HCT116 (cell line): ENCODE data around the gene DRG1. TPM values are rescaled to one million over a fixed set of nuclear protein-coding genes. Genes with fewer than 3 reads are reported as not detected.

Experiments
- ATAC-seq: fragments of 200-7000 bp; cut with Tn5 transposase; 2 replicates; pipeline ENCODE4 v1.9.1; 2020; ENCODE audit warnings: mild to moderate bottlenecking, moderate library complexity
- BruUV-seq: library from RNA; stranded (reverse); fragments of 400-500 nt; replicated peaks from 2 replicates; lab custom pipeline; 2021; lab: Mats Ljungman, UMichigan
- CTCF ChIA-PET: fragments of 300-600 bp; sonication (Branson Sonifier 250); formaldehyde crosslinking; loops from one replicate; lab custom pipeline; 2021; ENCODE audit warnings: antibody characterized with exemption; lab: Charles Lee
- POLR2A ChIA-PET: fragments of 300-600, 350-600 bp; sonication (Branson Sonifier 250); formaldehyde crosslinking; loops from one replicate; lab custom pipeline; 2021; ENCODE audit warnings: antibody characterized with exemption; lab: Charles Lee
- RAD21 ChIA-PET, 2 experiments: fragments of 300-600 bp; sonication (Branson Sonifier 250); formaldehyde crosslinking; loops; one replicate each; lab custom pipeline; 2023; ENCODE audit warnings: low total read pairs in 2 of 2; ENCODE audit not compliant: uncharacterized antibody in 2 of 2, unreplicated experiment in 2 of 2, low non-redundant PET in 1 of 2; lab: Charles Lee
- DNase-seq: peaks from one replicate; pipeline ENCODE4 v3.0.0-alpha.2; 2010; ENCODE audit warnings: low read depth, low spot score
- H2AFZ ChIP-seq: fragments of 200-600 bp; shearing (Covaris generic), sonication (generic); 2 replicates; pipeline ENCODE4 v1.6.1; 2017; ENCODE audit warnings: low read depth, mixed run types, mixed read lengths, antibody characterized with exemption, low read length; ENCODE audit not compliant: poor library complexity, severe bottlenecking
- H3K27ac ChIP-seq: 2 replicates; pipeline ENCODE4 v1.5.1; 2012; ENCODE audit warnings: low read depth, low read length
- H3K27me3 ChIP-seq: fragments of 200-600 bp; sonication (generic); 2 replicates; pipeline ENCODE4 v1.6.1; 2016; ENCODE audit warnings: mixed run types, low read length, mixed read lengths; ENCODE audit not compliant: insufficient read depth
- H3K36me3 ChIP-seq, 2 experiments: fragments of 200-500 bp in 1 of 2; fragments of 200-600 bp in 1 of 2; sonication (Bioruptor generic) in 1 of 2; sonication (generic) in 1 of 2; 2 replicates each; pipeline versions ENCODE4 v1.5.1 to v1.6.1; 2014 to 2016; ENCODE audit warnings: low read length in 2 of 2, inconsistent platforms in 1 of 2, mixed read lengths in 1 of 2, mixed run types in 1 of 2; ENCODE audit not compliant: insufficient read depth in 2 of 2, control insufficient read depth in 1 of 2
- H3K4me1 ChIP-seq, 2 experiments: fragments of 200-600 bp in 1 of 2; sonication (generic) in 1 of 2; 2 replicates each; pipeline versions ENCODE4 v1.5.1 to v1.6.1; 2012 to 2017; ENCODE audit warnings: low read length in 2 of 2, inconsistent platforms in 1 of 2, mild to moderate bottlenecking in 1 of 2, mixed read lengths in 1 of 2, mixed run types in 1 of 2, moderate library complexity in 1 of 2; ENCODE audit not compliant: insufficient read depth in 2 of 2, control insufficient read depth in 1 of 2
- H3K4me2 ChIP-seq: fragments of 200-600 bp; sonication (generic); 2 replicates; pipeline ENCODE4 v1.6.1; 2017; ENCODE audit warnings: mixed run types, low read length, mixed read lengths
- H3K4me3 ChIP-seq, 2 experiments: fragments of 200-600 bp in 1 of 2; sonication (generic) in 1 of 2; replicated peaks in 1 of 2; 2 replicates each; pipeline ENCODE4 v1.5.1; 2011 to 2016; ENCODE audit warnings: low read length in 2 of 2, control low read depth in 1 of 2, low read depth in 1 of 2, mild to moderate bottlenecking in 1 of 2, mixed read lengths in 1 of 2, mixed run types in 1 of 2
- H3K79me2 ChIP-seq: fragments of 200-600 bp; sonication (generic); 2 replicates; pipeline ENCODE4 v1.6.1; 2017; ENCODE audit warnings: mild to moderate bottlenecking, mixed run types, low read length, moderate library complexity, mixed read lengths; ENCODE audit not compliant: insufficient read depth
- H3K9ac ChIP-seq: fragments of 200-600 bp; sonication (generic); 2 replicates; pipeline ENCODE4 v1.6.1; 2016; ENCODE audit warnings: low read length, mixed read lengths
- H3K9me2 ChIP-seq: fragments of 200-600 bp; sonication (generic), shearing (Covaris generic); 2 replicates; pipeline ENCODE4 v1.6.1; 2017; ENCODE audit warnings: mixed run types, mild to moderate bottlenecking, moderate library complexity; ENCODE audit not compliant: insufficient read depth
- H3K9me3 ChIP-seq, 2 experiments: fragments of 200-500 bp in 1 of 2; fragments of 200-600 bp in 1 of 2; sonication (Bioruptor generic) in 1 of 2; sonication (generic) in 1 of 2; 2 replicates each; pipeline ENCODE4 v1.6.1; 2014 to 2017; ENCODE audit warnings: low read length in 2 of 2, mixed read lengths in 2 of 2, inconsistent platforms in 1 of 2, low read depth in 1 of 2, mild to moderate bottlenecking in 1 of 2, mixed run types in 1 of 2, moderate library complexity in 1 of 2; ENCODE audit not compliant: control insufficient read depth in 1 of 2, insufficient read depth in 1 of 2
- H4K20me1 ChIP-seq: fragments of 200-600 bp; sonication (generic), shearing (Covaris generic); 2 replicates; pipeline ENCODE4 v1.6.1; 2017; ENCODE audit warnings: mixed run types, mild to moderate bottlenecking, moderate library complexity; ENCODE audit not compliant: insufficient read depth
- CBX3 ChIP-seq: IDR thresholded peaks from 2 replicates; pipeline ENCODE4 v1.6.1; 2012; ENCODE audit warnings: low read depth
- CEBPB ChIP-seq: IDR thresholded peaks from 2 replicates; pipeline ENCODE4 v1.6.1; 2012; ENCODE audit warnings: low read depth
- ELF1 ChIP-seq: IDR thresholded peaks from 2 replicates; pipeline ENCODE4 v1.6.1; 2012; ENCODE audit warnings: low read depth, borderline replicate concordance
- EZH2 ChIP-seq: fragments of 200-600 bp; sonication (generic); IDR thresholded peaks from 2 replicates; pipeline ENCODE4 v1.6.1; 2017; ENCODE audit warnings: antibody characterized with exemption, mixed run types
- EZH2phosphoT487 ChIP-seq: fragments of 200-600 bp; IDR thresholded peaks from 2 replicates; pipeline ENCODE4 v1.6.1; 2018; ENCODE audit warnings: antibody characterized with exemption, borderline replicate concordance
- POLR2AphosphoS5 ChIP-seq: IDR thresholded peaks from 2 replicates; pipeline ENCODE4 v1.6.1; 2011; ENCODE audit warnings: mild to moderate bottlenecking, low read depth, low read length, moderate library complexity
- RAD21 ChIP-seq: IDR thresholded peaks from 2 replicates; pipeline ENCODE4 v1.6.1; 2012; ENCODE audit warnings: low read depth, mild to moderate bottlenecking
- SIN3A ChIP-seq: IDR thresholded peaks from 2 replicates; pipeline ENCODE4 v1.6.1; 2012; ENCODE audit warnings: low read depth
- SP1 ChIP-seq: IDR thresholded peaks from 2 replicates; pipeline ENCODE4 v1.6.1; 2012; ENCODE audit warnings: low read depth
- YY1 ChIP-seq: IDR thresholded peaks from 2 replicates; pipeline ENCODE4 v1.6.1; 2011; ENCODE audit warnings: low read length, low read depth, moderate library complexity, mild to moderate bottlenecking; ENCODE audit not compliant: insufficient replicate concordance; ENCODE audit errors: extremely low read depth
- ZFX ChIP-seq: fragments of 450-650 bp; IDR thresholded peaks from 2 replicates; pipeline ENCODE4 v1.6.1; 2017
- ZNF274 ChIP-seq: fragments of 200-500 bp; sonication (Bioruptor generic); IDR thresholded peaks from 2 replicates; pipeline ENCODE4 v1.6.1; 2014; ENCODE audit warnings: mild to moderate bottlenecking, low read depth, low read length, inconsistent platforms
- intact Hi-C: fragments of 100-400 bp; cut with micrococcal nuclease; formaldehyde crosslinking; loops from 2 replicates; pipeline ENCODE4 v1.10.0; 2022
- total RNA-seq: library from RNA; stranded (reverse); gene quantifications from one replicate; pipeline ENCODE4 v1.2.1, GENCODE V29; 2021; ENCODE audit not compliant: unreplicated experiment
- TF ChIP-seq, protein P1 (sequence below): IDR thresholded peaks from 2 replicates; pipeline ENCODE4 v1.6.1; 2012; ENCODE audit warnings: low read depth
- TF ChIP-seq, protein P2 (sequence below): IDR thresholded peaks from 2 replicates; pipeline ENCODE4 v1.6.1; 2011; ENCODE audit warnings: mild to moderate bottlenecking, low read length, moderate library complexity; ENCODE audit not compliant: insufficient replicate concordance; ENCODE audit errors: extremely low read depth
- TF ChIP-seq, protein P3 (sequence below): IDR thresholded peaks from 2 replicates; pipeline ENCODE4 v1.6.1; 2012
- TF ChIP-seq, protein P4 (sequence below), 3 experiments: fragments of 200-600 bp in 1 of 3; sonication (generic) in 1 of 3; IDR thresholded peaks in 2 of 3; conservative IDR thresholded peaks in 1 of 3; 2 replicates each; pipeline ENCODE4 v1.5.1; 2012 to 2017; ENCODE audit warnings: low read depth in 2 of 3, low read length in 2 of 3, antibody characterized with exemption in 1 of 3, borderline replicate concordance in 1 of 3, control low read depth in 1 of 3, mild to moderate bottlenecking in 1 of 3, mixed read lengths in 1 of 3, mixed run types in 1 of 3, moderate library complexity in 1 of 3; ENCODE audit not compliant: insufficient read depth in 1 of 3

Gene DRG1
- total RNA-seq, 1 experiment from 2014 or later, result 68.2 TPM

DNA sequence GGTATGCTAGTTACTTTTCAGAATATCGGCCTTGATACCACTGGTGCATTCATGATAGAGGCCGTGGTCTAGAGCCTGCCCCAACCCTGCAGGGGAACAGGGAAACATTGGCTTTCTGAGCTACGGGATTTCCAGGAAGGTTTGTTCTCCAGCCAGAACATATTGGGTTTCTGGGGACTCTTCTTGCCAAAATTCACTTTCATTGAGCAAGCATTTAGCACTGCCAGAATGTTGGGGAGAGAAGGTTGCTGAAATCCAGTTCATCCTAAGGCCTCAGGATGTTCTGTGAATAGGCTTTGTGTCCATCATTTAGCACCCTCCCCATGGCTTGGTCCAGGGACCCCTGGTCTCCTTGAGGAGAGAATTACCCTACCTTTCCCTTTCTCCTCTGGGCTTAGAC, 36.7 kb downstream of the DRG1 start:
- H3K4me2 ChIP-seq, result no peak overlapping the region

More for the DNA sequence above, 36.7 kb downstream of the DRG1 start:
- H3K9me2 ChIP-seq, result no peaks in the 10 kb centered on the region
- peaks cover 7% of the 10 kb centered on the region; the same call in 1 of the 2 replicates for H4K20me1 ChIP-seq
- peaks cover 10% of the 10 kb centered on the region; the same call in 1 of the 2 replicates for H3K79me2 ChIP-seq
- POLR2A ChIA-PET, result interaction anchor here (1.2 kb wide), 1 partner anchor 12 kb away, joined by 3 read pairs; no protein-coding TSS in a partner anchor
- intact Hi-C loops, result no loop called here
- ATAC-seq, result no peak
- no peak overlapping the region for H3K4me3 ChIP-seq
- RAD21 ChIA-PET, result no interaction called here
- no peaks in the 10 kb centered on the region for H3K9me3 ChIP-seq
- H3K27ac ChIP-seq, result no peak overlapping the region
- TSS peak; percentile 16 for BruUV-seq
- no peaks in the 10 kb centered on the region for H3K4me1 ChIP-seq
- H3K27me3 ChIP-seq, result no peaks in the 10 kb centered on the region
- no peak for TF ChIP-seq CEBPB
- no peak for TF ChIP-seq EZH2
- TF ChIP-seq SP1, result no peak
- no peak for TF ChIP-seq POLR2AphosphoS5
- TF ChIP-seq RAD21, result no peak
- no peak for TF ChIP-seq CBX3
- TF ChIP-seq YY1, result no peak
- no peak for TF ChIP-seq ZNF274
- TF ChIP-seq, protein P1, sequence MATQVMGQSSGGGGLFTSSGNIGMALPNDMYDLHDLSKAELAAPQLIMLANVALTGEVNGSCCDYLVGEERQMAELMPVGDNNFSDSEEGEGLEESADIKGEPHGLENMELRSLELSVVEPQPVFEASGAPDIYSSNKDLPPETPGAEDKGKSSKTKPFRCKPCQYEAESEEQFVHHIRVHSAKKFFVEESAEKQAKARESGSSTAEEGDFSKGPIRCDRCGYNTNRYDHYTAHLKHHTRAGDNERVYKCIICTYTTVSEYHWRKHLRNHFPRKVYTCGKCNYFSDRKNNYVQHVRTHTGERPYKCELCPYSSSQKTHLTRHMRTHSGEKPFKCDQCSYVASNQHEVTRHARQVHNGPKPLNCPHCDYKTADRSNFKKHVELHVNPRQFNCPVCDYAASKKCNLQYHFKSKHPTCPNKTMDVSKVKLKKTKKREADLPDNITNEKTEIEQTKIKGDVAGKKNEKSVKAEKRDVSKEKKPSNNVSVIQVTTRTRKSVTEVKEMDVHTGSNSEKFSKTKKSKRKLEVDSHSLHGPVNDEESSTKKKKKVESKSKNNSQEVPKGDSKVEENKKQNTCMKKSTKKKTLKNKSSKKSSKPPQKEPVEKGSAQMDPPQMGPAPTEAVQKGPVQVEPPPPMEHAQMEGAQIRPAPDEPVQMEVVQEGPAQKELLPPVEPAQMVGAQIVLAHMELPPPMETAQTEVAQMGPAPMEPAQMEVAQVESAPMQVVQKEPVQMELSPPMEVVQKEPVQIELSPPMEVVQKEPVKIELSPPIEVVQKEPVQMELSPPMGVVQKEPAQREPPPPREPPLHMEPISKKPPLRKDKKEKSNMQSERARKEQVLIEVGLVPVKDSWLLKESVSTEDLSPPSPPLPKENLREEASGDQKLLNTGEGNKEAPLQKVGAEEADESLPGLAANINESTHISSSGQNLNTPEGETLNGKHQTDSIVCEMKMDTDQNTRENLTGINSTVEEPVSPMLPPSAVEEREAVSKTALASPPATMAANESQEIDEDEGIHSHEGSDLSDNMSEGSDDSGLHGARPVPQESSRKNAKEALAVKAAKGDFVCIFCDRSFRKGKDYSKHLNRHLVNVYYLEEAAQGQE, result no peak
- TF ChIP-seq EZH2phosphoT487, result no peak
- no peak for TF ChIP-seq ZFX
- TF ChIP-seq, protein P2, sequence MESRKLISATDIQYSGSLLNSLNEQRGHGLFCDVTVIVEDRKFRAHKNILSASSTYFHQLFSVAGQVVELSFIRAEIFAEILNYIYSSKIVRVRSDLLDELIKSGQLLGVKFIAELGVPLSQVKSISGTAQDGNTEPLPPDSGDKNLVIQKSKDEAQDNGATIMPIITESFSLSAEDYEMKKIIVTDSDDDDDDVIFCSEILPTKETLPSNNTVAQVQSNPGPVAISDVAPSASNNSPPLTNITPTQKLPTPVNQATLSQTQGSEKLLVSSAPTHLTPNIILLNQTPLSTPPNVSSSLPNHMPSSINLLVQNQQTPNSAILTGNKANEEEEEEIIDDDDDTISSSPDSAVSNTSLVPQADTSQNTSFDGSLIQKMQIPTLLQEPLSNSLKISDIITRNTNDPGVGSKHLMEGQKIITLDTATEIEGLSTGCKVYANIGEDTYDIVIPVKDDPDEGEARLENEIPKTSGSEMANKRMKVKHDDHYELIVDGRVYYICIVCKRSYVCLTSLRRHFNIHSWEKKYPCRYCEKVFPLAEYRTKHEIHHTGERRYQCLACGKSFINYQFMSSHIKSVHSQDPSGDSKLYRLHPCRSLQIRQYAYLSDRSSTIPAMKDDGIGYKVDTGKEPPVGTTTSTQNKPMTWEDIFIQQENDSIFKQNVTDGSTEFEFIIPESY, result no peak
- no peak for TF ChIP-seq SIN3A
- no peak for TF ChIP-seq ELF1
- TF ChIP-seq, protein P3, sequence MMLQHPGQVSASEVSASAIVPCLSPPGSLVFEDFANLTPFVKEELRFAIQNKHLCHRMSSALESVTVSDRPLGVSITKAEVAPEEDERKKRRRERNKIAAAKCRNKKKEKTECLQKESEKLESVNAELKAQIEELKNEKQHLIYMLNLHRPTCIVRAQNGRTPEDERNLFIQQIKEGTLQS, result no peak
- TF ChIP-seq, protein P4, sequence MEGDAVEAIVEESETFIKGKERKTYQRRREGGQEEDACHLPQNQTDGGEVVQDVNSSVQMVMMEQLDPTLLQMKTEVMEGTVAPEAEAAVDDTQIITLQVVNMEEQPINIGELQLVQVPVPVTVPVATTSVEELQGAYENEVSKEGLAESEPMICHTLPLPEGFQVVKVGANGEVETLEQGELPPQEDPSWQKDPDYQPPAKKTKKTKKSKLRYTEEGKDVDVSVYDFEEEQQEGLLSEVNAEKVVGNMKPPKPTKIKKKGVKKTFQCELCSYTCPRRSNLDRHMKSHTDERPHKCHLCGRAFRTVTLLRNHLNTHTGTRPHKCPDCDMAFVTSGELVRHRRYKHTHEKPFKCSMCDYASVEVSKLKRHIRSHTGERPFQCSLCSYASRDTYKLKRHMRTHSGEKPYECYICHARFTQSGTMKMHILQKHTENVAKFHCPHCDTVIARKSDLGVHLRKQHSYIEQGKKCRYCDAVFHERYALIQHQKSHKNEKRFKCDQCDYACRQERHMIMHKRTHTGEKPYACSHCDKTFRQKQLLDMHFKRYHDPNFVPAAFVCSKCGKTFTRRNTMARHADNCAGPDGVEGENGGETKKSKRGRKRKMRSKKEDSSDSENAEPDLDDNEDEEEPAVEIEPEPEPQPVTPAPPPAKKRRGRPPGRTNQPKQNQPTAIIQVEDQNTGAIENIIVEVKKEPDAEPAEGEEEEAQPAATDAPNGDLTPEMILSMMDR (IDR thresholded peaks at IDR 0.05 in 2 of 3, conservative IDR thresholded peaks at IDR 0.05 in 1 of 3; ENCODE audit: borderline replicate concordance in 1 of 3, insufficient read depth in 1 of 3, low read depth in 2 of 3, low read length in 2 of 3), result no peak
- TF ChIP-seq, all 23 proteins: peak for 0
- CTCF ChIA-PET, result interaction anchor here (1.5 kb wide), 1 partner anchor 16 kb away, joined by 6 read pairs; no protein-coding TSS in a partner anchor
- no peak for DNase-seq
- H3K9ac ChIP-seq, result no peak overlapping the region
- peaks cover 65 to 67% of the 10 kb centered on the region in 2 experiments for H3K36me3 ChIP-seq
- H2AFZ ChIP-seq, result no peak overlapping the region
